GM12864 (cell line): Measurements from ENCODE around the gene AP5Z1.

ENCODE experiments used
- DNase-seq: peaks from one replicate; pipeline ENCODE4 v3.0.0-alpha.2; 2011; ENCODE audit warnings: low read depth
- H3K4me3 ChIP-seq: 2 replicates; pipeline ENCODE4 v1.5.1; 2011; ENCODE audit warnings: mild to moderate bottlenecking, low read depth, low read length, control low read depth
- CTCF ChIP-seq: IDR thresholded peaks from 2 replicates; pipeline ENCODE4 v1.5.1; 2011; ENCODE audit warnings: low read depth, mild to moderate bottlenecking, moderate library complexity, low read length, control low read depth, inconsistent platforms; ENCODE audit errors: missing control alignments

AP5Z1 gene

GRCh38 chr7:4759211-4759610, 16.2 kb upstream of the AP5Z1 start:
- H3K4me3 ChIP-seq: no peak overlapping the region
- TF ChIP-seq CTCF: no peak

GRCh38 chr7:4760952-4761351, 14.5 kb upstream of the AP5Z1 start:
- no peak overlapping the region for H3K4me3 ChIP-seq
- TF ChIP-seq CTCF: no peak

More at GRCh38 chr7:4759211-4759610, 16.2 kb upstream of the AP5Z1 start:
- no peak for DNase-seq

DNA sequence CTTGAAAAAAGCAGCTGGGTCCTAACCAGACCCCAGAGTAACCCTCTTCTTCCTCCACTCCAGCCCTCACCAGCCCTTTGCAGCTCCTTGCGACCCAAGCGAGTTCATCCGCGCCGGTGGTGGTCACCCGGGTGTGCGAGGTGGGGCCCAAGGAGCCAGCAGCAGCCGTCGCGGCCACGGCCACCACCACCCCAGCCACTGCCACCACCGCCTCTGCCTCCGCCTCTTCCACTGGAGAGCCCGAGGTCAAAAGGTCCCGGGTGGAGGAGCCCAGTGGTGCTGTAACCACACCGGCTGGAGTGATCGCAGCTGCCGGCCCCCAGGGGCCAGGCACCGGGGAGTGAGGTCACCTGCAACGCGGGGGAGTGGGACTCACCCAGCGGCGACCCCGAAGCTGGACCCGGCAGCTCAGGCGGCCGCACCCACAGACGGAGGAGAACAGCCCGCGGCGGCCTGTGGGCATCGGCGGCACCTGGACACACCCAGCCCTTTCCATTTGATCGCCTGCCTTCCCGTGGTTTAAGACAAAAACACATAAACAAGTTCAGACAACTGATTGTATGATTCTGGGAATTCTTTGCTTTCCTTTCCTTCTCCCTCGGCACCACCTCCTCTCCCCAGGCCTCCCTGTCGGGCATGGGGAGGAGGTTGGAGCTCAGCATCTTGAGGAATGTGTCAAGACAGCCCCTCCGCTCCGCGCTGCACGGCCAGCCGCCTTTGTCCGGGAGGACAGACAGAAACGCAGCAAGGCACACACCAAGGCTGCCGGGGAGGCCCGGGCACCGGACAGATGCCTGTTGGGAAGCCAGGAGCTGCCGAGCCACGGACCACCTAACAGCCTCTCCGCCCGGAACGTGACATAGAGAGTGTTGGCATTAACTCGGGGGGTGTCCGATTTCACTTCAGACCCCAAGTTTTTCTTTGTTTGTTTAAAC, 13.0 kb upstream of the AP5Z1 start:
- no peak for TF ChIP-seq CTCF
- no peak overlapping the region for H3K4me3 ChIP-seq
- DNase-seq: no peak

More at GRCh38 chr7:4760952-4761351, 14.5 kb upstream of the AP5Z1 start:
- no peak for DNase-seq

DNA sequence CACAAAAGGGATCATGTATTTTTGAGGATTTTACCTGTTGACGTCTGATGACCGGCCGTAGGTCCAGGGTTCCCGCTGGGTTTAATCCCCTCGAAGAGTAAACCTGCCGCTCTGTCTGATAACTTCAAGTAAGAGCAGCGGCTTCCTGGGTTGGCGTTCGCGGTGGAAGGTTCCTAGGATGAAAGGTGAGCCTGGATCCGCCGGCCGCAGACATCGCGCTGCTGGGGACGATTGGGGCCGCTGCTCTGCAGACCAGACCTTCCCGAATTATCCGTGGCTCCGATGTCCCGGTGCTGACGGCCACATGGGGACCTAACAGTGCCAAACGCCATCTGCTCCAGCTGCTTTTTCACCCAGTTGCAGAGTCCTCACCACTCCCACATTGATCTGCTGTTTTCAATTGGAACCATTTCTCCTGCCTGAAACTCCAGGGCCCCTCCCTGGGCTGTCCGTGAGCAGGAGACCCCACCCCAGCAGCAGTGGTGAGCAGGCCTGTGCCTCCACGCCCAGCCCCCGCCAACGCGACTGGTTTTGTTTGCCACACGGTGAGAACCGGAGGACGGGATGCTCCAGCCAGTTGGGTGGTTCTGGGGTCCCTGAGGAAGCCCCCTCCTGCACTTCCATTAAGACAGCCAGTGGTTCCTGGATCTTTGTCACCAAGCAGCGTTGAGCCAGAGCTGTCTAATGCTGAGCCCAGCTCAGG, 12.2 kb upstream of the AP5Z1 start:
- TF ChIP-seq CTCF: no peak
- no peak overlapping the region for H3K4me3 ChIP-seq
- DNase-seq: no peak

- TF ChIP-seq CTCF: no peak
- DNase-seq: no peak
- no peak overlapping the region for H3K4me3 ChIP-seq
Observed at GRCh38 chr7:4763794-4764185, 11.6 kb upstream of the AP5Z1 start.

- no peak overlapping the region for H3K4me3 ChIP-seq
- DNase-seq: no peak
- no peak for TF ChIP-seq CTCF
Observed at GRCh38 chr7:4764402-4765007, 10.9 kb upstream of the AP5Z1 start.
